Measurements from ENCODE around the gene TMEM115.

GRCh38 chr3:50351323-50351697 lies 8.0 kb downstream of the TMEM115 start:
- TF ChIP-seq CTCF (IDR thresholded peaks at IDR 0.05; ENCODE audit: insufficient read depth, low read length) (no peak), GABPA (IDR thresholded peaks at IDR 0.05; ENCODE audit: low read depth) (no peak), POLR2AphosphoS5 (IDR thresholded peaks at IDR 0.05; ENCODE audit: low read depth) (no peak; the same call in 1 of the 2 replicates)

Data from HL-60 (cell line).